Measurements from ENCODE around the gene MITF.

DNA sequence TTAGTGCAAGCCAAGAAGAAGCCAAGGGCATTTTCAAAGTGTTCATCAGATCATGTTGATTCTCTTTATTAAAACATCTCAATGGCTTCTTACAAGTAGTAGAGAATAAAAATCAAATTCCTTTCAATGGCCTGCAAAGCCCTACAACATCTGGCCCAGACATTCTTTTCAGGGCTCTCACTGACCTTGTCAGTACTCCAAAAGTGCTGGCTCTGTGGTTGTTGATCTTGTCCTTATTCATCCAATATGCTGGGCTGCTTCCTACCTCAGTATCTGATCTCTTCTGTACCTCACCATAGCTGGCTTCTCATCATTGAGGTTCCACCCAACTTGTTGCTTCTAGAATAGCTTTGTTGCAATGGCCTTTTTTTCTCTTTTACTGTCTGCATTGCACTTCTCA, 186.2 kb downstream of the MITF start:
- TF ChIP-seq, protein P1, sequence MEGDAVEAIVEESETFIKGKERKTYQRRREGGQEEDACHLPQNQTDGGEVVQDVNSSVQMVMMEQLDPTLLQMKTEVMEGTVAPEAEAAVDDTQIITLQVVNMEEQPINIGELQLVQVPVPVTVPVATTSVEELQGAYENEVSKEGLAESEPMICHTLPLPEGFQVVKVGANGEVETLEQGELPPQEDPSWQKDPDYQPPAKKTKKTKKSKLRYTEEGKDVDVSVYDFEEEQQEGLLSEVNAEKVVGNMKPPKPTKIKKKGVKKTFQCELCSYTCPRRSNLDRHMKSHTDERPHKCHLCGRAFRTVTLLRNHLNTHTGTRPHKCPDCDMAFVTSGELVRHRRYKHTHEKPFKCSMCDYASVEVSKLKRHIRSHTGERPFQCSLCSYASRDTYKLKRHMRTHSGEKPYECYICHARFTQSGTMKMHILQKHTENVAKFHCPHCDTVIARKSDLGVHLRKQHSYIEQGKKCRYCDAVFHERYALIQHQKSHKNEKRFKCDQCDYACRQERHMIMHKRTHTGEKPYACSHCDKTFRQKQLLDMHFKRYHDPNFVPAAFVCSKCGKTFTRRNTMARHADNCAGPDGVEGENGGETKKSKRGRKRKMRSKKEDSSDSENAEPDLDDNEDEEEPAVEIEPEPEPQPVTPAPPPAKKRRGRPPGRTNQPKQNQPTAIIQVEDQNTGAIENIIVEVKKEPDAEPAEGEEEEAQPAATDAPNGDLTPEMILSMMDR (IDR thresholded peaks at IDR 0.05): no peak
- no peak for TF ChIP-seq POLR2A (IDR thresholded peaks at IDR 0.05)
